ENCODE results near the gene CNN2.

Gene CNN2

GRCh38 chr19:1047696-1048147, 21.3 kb downstream of the CNN2 start:
- no peak overlapping the region for H3K4me3 ChIP-seq (ENCODE audit: low read depth, low read length)

GRCh38 chr19:1049106-1049505, 22.7 kb downstream of the CNN2 start:
- H3K4me3 ChIP-seq (ENCODE audit: low read depth, low read length): no peak overlapping the region

- no peak overlapping the region for H3K4me3 ChIP-seq (ENCODE audit: low read depth, low read length)
Observed at GRCh38 chr19:1049800-1050199, 23.4 kb downstream of the CNN2 start.

- H3K4me3 ChIP-seq (ENCODE audit: low read depth, low read length): no peak overlapping the region
Observed at GRCh38 chr19:1050989-1051788, 24.8 kb downstream of the CNN2 start.

- H3K4me3 ChIP-seq (ENCODE audit: low read depth, low read length): no peak overlapping the region
Observed at GRCh38 chr19:1051791-1052190, 25.4 kb downstream of the CNN2 start.

GRCh38 chr19:1052349-1052975, 26.1 kb downstream of the CNN2 start:
- H3K4me3 ChIP-seq (ENCODE audit: low read depth, low read length): no peak overlapping the region

GRCh38 chr19:1053176-1054101, 27.0 kb downstream of the CNN2 start:
- no peak overlapping the region for H3K4me3 ChIP-seq (ENCODE audit: low read depth, low read length)

GRCh38 chr19:1054102-1055027, 28.0 kb downstream of the CNN2 start:
- no peak overlapping the region for H3K4me3 ChIP-seq (ENCODE audit: low read depth, low read length)

- no peak overlapping the region for H3K4me3 ChIP-seq (ENCODE audit: low read depth, low read length)
Observed at GRCh38 chr19:1055028-1055425, 28.6 kb downstream of the CNN2 start.

GRCh38 chr19:1055886-1056620, 29.6 kb downstream of the CNN2 start:
- no peak overlapping the region for H3K4me3 ChIP-seq (ENCODE audit: low read depth, low read length)

GRCh38 chr19:1057176-1057855, 30.9 kb downstream of the CNN2 start:
- no peak overlapping the region for H3K4me3 ChIP-seq (ENCODE audit: low read depth, low read length)

GRCh38 chr19:1058112-1058511, 31.7 kb downstream of the CNN2 start:
- H3K4me3 ChIP-seq (ENCODE audit: low read depth, low read length): no peak overlapping the region

GRCh38 chr19:1060689-1061088, 34.3 kb downstream of the CNN2 start:
- no peak overlapping the region for H3K4me3 ChIP-seq (ENCODE audit: low read depth, low read length)

GRCh38 chr19:1061987-1062386, 35.6 kb downstream of the CNN2 start:
- no peak overlapping the region for H3K4me3 ChIP-seq (ENCODE audit: low read depth, low read length)

GRCh38 chr19:1062387-1063029, 36.1 kb downstream of the CNN2 start:
- H3K4me3 ChIP-seq (ENCODE audit: low read depth, low read length): no peak overlapping the region

GRCh38 chr19:1063030-1063908, 36.9 kb downstream of the CNN2 start:
- H3K4me3 ChIP-seq (ENCODE audit: low read depth, low read length): no peak overlapping the region

- no peak overlapping the region for H3K4me3 ChIP-seq (ENCODE audit: low read depth, low read length)
Observed at GRCh38 chr19:1063909-1064660, 37.7 kb downstream of the CNN2 start.

Measured in iPS-11a (cell line).